Neuronal stem cell (in vitro differentiated cells): ENCODE measurements around the gene KIFC3.

ENCODE experiments used
- DNase-seq: peaks from one replicate; pipeline ENCODE4 v3.0.0-alpha.2; 2013; ENCODE audit warnings: low spot score
- H2AFZ ChIP-seq: one replicate; pipeline ENCODE4 v1.6.1; 2013; ENCODE audit warnings: mild to moderate bottlenecking, low read length, inconsistent platforms
- H2AK5ac ChIP-seq: 2 replicates; pipeline ENCODE4 v1.6.1; 2013; ENCODE audit warnings: low read depth, mild to moderate bottlenecking, inconsistent platforms, low read length, moderate library complexity, mixed read lengths
- H2BK120ac ChIP-seq: 2 replicates; pipeline ENCODE4 v1.6.1; 2013; ENCODE audit warnings: low read depth, mild to moderate bottlenecking, inconsistent platforms, low read length, moderate library complexity, mixed read lengths
- H2BK12ac ChIP-seq: one replicate; pipeline ENCODE4 v1.6.1; 2013; ENCODE audit warnings: low read length, inconsistent platforms
- H2BK15ac ChIP-seq: 2 replicates; pipeline ENCODE4 v1.6.1; 2013; ENCODE audit warnings: mild to moderate bottlenecking, low read length, inconsistent platforms, mixed read lengths
- H2BK5ac ChIP-seq: one replicate; pipeline ENCODE4 v1.6.1; 2013; ENCODE audit warnings: inconsistent platforms, mild to moderate bottlenecking, low read length, moderate library complexity
- H3K14ac ChIP-seq: one replicate; pipeline ENCODE4 v1.6.1; 2013; ENCODE audit warnings: low read length, inconsistent platforms
- H3K18ac ChIP-seq: 2 replicates; pipeline ENCODE4 v1.6.1; 2013; ENCODE audit warnings: low read length, inconsistent platforms
- H3K23ac ChIP-seq: 2 replicates; pipeline ENCODE4 v1.6.1; 2013; ENCODE audit warnings: low read depth, mild to moderate bottlenecking, mixed read lengths, low read length, inconsistent platforms; ENCODE audit not compliant: poor library complexity
- H3K27ac ChIP-seq: replicated peaks from 3 replicates; pipeline ENCODE4 v1.5.1; 2013; ENCODE audit warnings: low read length, inconsistent platforms
- H3K27me3 ChIP-seq, 3 experiments: 2 replicates each; pipeline ENCODE4 v1.6.1; 2013; ENCODE audit warnings: low read length in 3 of 3, mild to moderate bottlenecking in 2 of 3, inconsistent platforms in 1 of 3, low read depth in 1 of 3, mixed read lengths in 1 of 3, moderate library complexity in 1 of 3; ENCODE audit not compliant: control insufficient read depth in 3 of 3, insufficient read depth in 3 of 3
- H3K36me3 ChIP-seq, 2 donors: replicated peaks in 1 of 2; 2 replicates each; pipeline ENCODE4 v1.6.1; 2013; ENCODE audit warnings: low read length in 2 of 2; ENCODE audit not compliant: control insufficient read depth in 2 of 2, insufficient read depth in 2 of 2
- H3K4ac ChIP-seq: 2 replicates; pipeline ENCODE4 v1.6.1; 2013; ENCODE audit warnings: inconsistent platforms, mild to moderate bottlenecking, low read length, moderate library complexity
- H3K4me1 ChIP-seq, 2 donors: 1 replicate in 1 of 2; 2 replicates in 1 of 2; pipeline ENCODE4 v1.6.1; 2013; ENCODE audit warnings: low read length in 2 of 2, low read depth in 1 of 2; ENCODE audit not compliant: control insufficient read depth in 2 of 2, insufficient read depth in 1 of 2
- H3K4me2 ChIP-seq: one replicate; pipeline ENCODE4 v1.6.1; 2013; ENCODE audit warnings: mild to moderate bottlenecking, low read length, inconsistent platforms; ENCODE audit not compliant: insufficient read depth, poor library complexity, severe bottlenecking
- H3K4me3 ChIP-seq, 2 donors: 2 replicates each; pipeline ENCODE4 v1.5.1; 2013; ENCODE audit warnings: low read length in 2 of 2, mild to moderate bottlenecking in 2 of 2, inconsistent platforms in 1 of 2, moderate library complexity in 1 of 2
- H3K79me1 ChIP-seq: one replicate; pipeline ENCODE4 v1.6.1; 2013; ENCODE audit warnings: low read depth, mild to moderate bottlenecking, inconsistent platforms, low read length, moderate library complexity
- H3K9ac ChIP-seq: one replicate; pipeline ENCODE4 v1.6.1; 2013; ENCODE audit warnings: mild to moderate bottlenecking, low read depth, low read length, inconsistent platforms; ENCODE audit not compliant: poor library complexity
- H3K9me3 ChIP-seq, 2 donors: replicated peaks in 1 of 2; 2 replicates each; pipeline versions ENCODE3 to v1.6.1; 2013; ENCODE audit warnings: low read length in 2 of 2, mild to moderate bottlenecking in 2 of 2, inconsistent platforms in 1 of 2, low read depth in 1 of 2, mixed read lengths in 1 of 2, moderate library complexity in 1 of 2; ENCODE audit not compliant: control insufficient read depth in 2 of 2, insufficient read depth in 1 of 2
- H4K8ac ChIP-seq: one replicate; pipeline ENCODE4 v1.6.1; 2013; ENCODE audit warnings: low read depth, mild to moderate bottlenecking, inconsistent platforms, low read length, moderate library complexity
- H4K91ac ChIP-seq: one replicate; pipeline ENCODE4 v1.6.1; 2013; ENCODE audit warnings: low read length, low read depth, mild to moderate bottlenecking, inconsistent platforms; ENCODE audit not compliant: poor library complexity
- WGBS, 2 donors: extraction: QIAGEN DNeasy Blood & Tissue Kit; methylation state at CpG; one replicate each; pipeline ENCODE4 v1.1.7; 2013; ENCODE audit warnings: missing lambda C conversion rate in 2 of 2, mixed read lengths in 1 of 2; ENCODE audit not compliant: insufficient read length in 2 of 2, insufficient replicate concordance in 1 of 2; ENCODE audit errors: extremely low coverage in 2 of 2; 5-methylcytosine and 5-hydroxymethylcytosine counted together

KIFC3 gene

GRCh38 chr16:57807968-57808528 lies 5.8 kb upstream of the KIFC3 start:
- H2AK5ac ChIP-seq, result no peak overlapping the region
- H3K27me3 ChIP-seq, result peaks cover 0 to 9% (median 2%) of the 10 kb centered on the region in 3 experiments
- H4K91ac ChIP-seq, result no peak overlapping the region
- H3K23ac ChIP-seq, result no peak overlapping the region
- no peak overlapping the region for H2BK15ac ChIP-seq
- no peaks in the 10 kb centered on the region for H3K9me3 ChIP-seq
- H3K14ac ChIP-seq, result no peak overlapping the region
- no peak overlapping the region for H3K4me2 ChIP-seq
- H2BK12ac ChIP-seq, result no peak overlapping the region
- peak overlapping the region; percentile 49 for H2AFZ ChIP-seq
- peaks cover 14 to 18% of the 10 kb centered on the region in 2 donors for H3K4me1 ChIP-seq
- DNase-seq, result no peak
- H3K4ac ChIP-seq, result no peak overlapping the region
- H2BK120ac ChIP-seq, result no peak overlapping the region
- no peak overlapping the region for H4K8ac ChIP-seq
- no peak overlapping the region for H3K9ac ChIP-seq
- no peak overlapping the region for H2BK5ac ChIP-seq
- H3K4me3 ChIP-seq, result no peak overlapping the region
- H3K18ac ChIP-seq, result no peak overlapping the region
- no CpG with 5 or more reads among the region's 16 CpGs for WGBS, 2 donors
- H3K36me3 ChIP-seq, result no peaks in the 10 kb centered on the region
- no peak overlapping the region for H3K27ac ChIP-seq
- no peaks in the 10 kb centered on the region for H3K79me1 ChIP-seq

- H3K4ac ChIP-seq, result no peak overlapping the region
- no peak overlapping the region for H3K23ac ChIP-seq
- H2BK12ac ChIP-seq, result no peak overlapping the region
- H3K27me3 ChIP-seq, result peaks cover 0 to 9% (median 2%) of the 10 kb centered on the region in 3 experiments
- no peak overlapping the region for H2BK15ac ChIP-seq
- no CpG with 5 or more reads among the region's 7 CpGs for WGBS, 2 donors
- no peak overlapping the region for H2BK120ac ChIP-seq
- H4K91ac ChIP-seq, result no peak overlapping the region
- H3K9me3 ChIP-seq, result no peaks in the 10 kb centered on the region
- no peak overlapping the region for H3K18ac ChIP-seq
- H3K27ac ChIP-seq, result no peak overlapping the region
- H3K4me3 ChIP-seq, result no peak overlapping the region
- H2AFZ ChIP-seq, result no peak overlapping the region
- H3K36me3 ChIP-seq, result no peaks in the 10 kb centered on the region
- H3K79me1 ChIP-seq, result no peaks in the 10 kb centered on the region
- no peak overlapping the region for H3K9ac ChIP-seq
- no peak overlapping the region for H4K8ac ChIP-seq
- H3K4me2 ChIP-seq, result no peak overlapping the region
- peaks cover 19 to 24% of the 10 kb centered on the region in 2 donors for H3K4me1 ChIP-seq
- no peak overlapping the region for H2AK5ac ChIP-seq
- no peak overlapping the region for H3K14ac ChIP-seq
- DNase-seq, result no peak
- no peak overlapping the region for H2BK5ac ChIP-seq
These were observed 5.1 kb upstream of the KIFC3 start for GRCh38 chr16:57807252-57807967.

GRCh38 chr16:57805176-57805575 lies 2.9 kb upstream of the KIFC3 start:
- Histone ChIP-seq H2BK5ac (no peak overlapping the region), H2AFZ (no peak overlapping the region), H3K23ac (no peak overlapping the region), H3K27ac (no peak overlapping the region), H2BK15ac (no peak overlapping the region), H2AK5ac (no peak overlapping the region), H3K9me3 (no peaks in the 10 kb centered on the region), H2BK120ac (no peak overlapping the region), H4K91ac (no peak overlapping the region), H4K8ac (no peak overlapping the region), H3K4ac (no peak overlapping the region), H3K4me1 (peaks cover 25 to 33% of the 10 kb centered on the region in 2 donors), H2BK12ac (no peak overlapping the region), H3K18ac (no peak overlapping the region), H3K14ac (no peak overlapping the region), H3K36me3 (no peaks in the 10 kb centered on the region), H3K4me3 (no peak overlapping the region), H3K9ac (no peak overlapping the region), H3K79me1 (no peaks in the 10 kb centered on the region), H3K4me2 (no peak overlapping the region), H3K27me3 (peaks cover 0 to 16% (median 9%) of the 10 kb centered on the region in 3 experiments)
- WGBS, 2 donors, result no CpG with 5 or more reads among the region's 6 CpGs
- no peak for DNase-seq

GRCh38 chr16:57804111-57804837 lies 2.0 kb upstream of the KIFC3 start:
- no peaks in the 10 kb centered on the region for H3K36me3 ChIP-seq
- H3K27me3 ChIP-seq, result peaks cover 0 to 20% (median 9%) of the 10 kb centered on the region in 3 experiments
- no peak overlapping the region for H2BK15ac ChIP-seq
- no peak overlapping the region for H3K9ac ChIP-seq
- no peak overlapping the region for H2BK12ac ChIP-seq
- no peak overlapping the region for H4K8ac ChIP-seq
- H3K18ac ChIP-seq, result no peak overlapping the region
- H3K14ac ChIP-seq, result no peak overlapping the region
- H3K4me1 ChIP-seq, result peaks cover 21 to 29% of the 10 kb centered on the region in 2 donors
- H2BK5ac ChIP-seq, result no peak overlapping the region
- H3K4me3 ChIP-seq, result no peak overlapping the region
- H3K79me1 ChIP-seq, result no peaks in the 10 kb centered on the region
- H3K4ac ChIP-seq, result no peak overlapping the region
- H3K9me3 ChIP-seq, result no peaks in the 10 kb centered on the region
- no peak overlapping the region for H4K91ac ChIP-seq
- DNase-seq, result no peak
- WGBS, 2 donors, result no CpG with 5 or more reads among the region's 5 CpGs
- H3K4me2 ChIP-seq, result no peak overlapping the region
- no peak overlapping the region for H2AFZ ChIP-seq
- no peak overlapping the region for H3K23ac ChIP-seq
- no peak overlapping the region for H3K27ac ChIP-seq
- no peak overlapping the region for H2AK5ac ChIP-seq
- no peak overlapping the region for H2BK120ac ChIP-seq
